Sigmoid colon (tissue), 4 donors: Measurements from ENCODE around the gene IL24.

Experiments used
- CTCF ChIP-seq, 4 experiments: fragments of 450-650 bp in 3 of 4; fragments of 200-600 bp in 1 of 4; IDR thresholded peaks; one replicate each; pipeline ENCODE4 v1.5.1; 2016 to 2019; ENCODE audit warnings: antibody characterized with exemption in 4 of 4, mild to moderate bottlenecking in 3 of 4, moderate library complexity in 2 of 4
- EP300 ChIP-seq, 4 donors: sonication (generic); formaldehyde crosslinking; IDR thresholded peaks; one replicate each; pipeline ENCODE4 v1.6.1; 2017; ENCODE audit warnings: antibody characterized with exemption in 4 of 4
- POLR2A ChIP-seq, 2 donors: fragments of 450-650 bp; IDR thresholded peaks; one replicate each; pipeline ENCODE4 v1.6.1; 2016; ENCODE audit warnings: antibody characterized with exemption in 2 of 2, mild to moderate bottlenecking in 2 of 2, moderate library complexity in 2 of 2
- POLR2AphosphoS5 ChIP-seq, 4 donors: sonication (generic); formaldehyde crosslinking; IDR thresholded peaks; one replicate each; pipeline ENCODE4 v1.6.1; 2017; ENCODE audit warnings: antibody characterized with exemption in 4 of 4

GRCh38 chr1:206891412-206891811 lies 5.8 kb upstream of the IL24 start:
- TF ChIP-seq CTCF (IDR thresholded peaks at IDR 0.05) = no peak
- TF ChIP-seq POLR2A (IDR thresholded peaks at IDR 0.05) = no peak
- TF ChIP-seq POLR2AphosphoS5 (IDR thresholded peaks at IDR 0.05) = no peak
- TF ChIP-seq EP300 (IDR thresholded peaks at IDR 0.05) = no peak
